HCT116 (cell line): ENCODE measurements around the gene CCM2. TPM values are rescaled to one million over a fixed set of nuclear protein-coding genes. Genes with fewer than 3 reads are reported as not detected.

Experiments
- ATAC-seq: fragments of 200-7000 bp; cut with Tn5 transposase; 2 replicates; pipeline ENCODE4 v1.9.1; 2020; ENCODE audit warnings: mild to moderate bottlenecking, moderate library complexity
- BruUV-seq: library from RNA; stranded (reverse); fragments of 400-500 nt; replicated peaks from 2 replicates; lab custom pipeline; 2021; lab: Mats Ljungman, UMichigan
- CTCF ChIA-PET: fragments of 300-600 bp; sonication (Branson Sonifier 250); formaldehyde crosslinking; loops from one replicate; lab custom pipeline; 2021; ENCODE audit warnings: antibody characterized with exemption; lab: Charles Lee
- POLR2A ChIA-PET: fragments of 300-600, 350-600 bp; sonication (Branson Sonifier 250); formaldehyde crosslinking; loops from one replicate; lab custom pipeline; 2021; ENCODE audit warnings: antibody characterized with exemption; lab: Charles Lee
- RAD21 ChIA-PET, 2 experiments: fragments of 300-600 bp; sonication (Branson Sonifier 250); formaldehyde crosslinking; loops; one replicate each; lab custom pipeline; 2023; ENCODE audit warnings: low total read pairs in 2 of 2; ENCODE audit not compliant: uncharacterized antibody in 2 of 2, unreplicated experiment in 2 of 2, low non-redundant PET in 1 of 2; lab: Charles Lee
- DNase-seq: peaks from one replicate; pipeline ENCODE4 v3.0.0-alpha.2; 2010; ENCODE audit warnings: low read depth, low spot score
- H2AFZ ChIP-seq: fragments of 200-600 bp; shearing (Covaris generic), sonication (generic); 2 replicates; pipeline ENCODE4 v1.6.1; 2017; ENCODE audit warnings: low read depth, mixed run types, mixed read lengths, antibody characterized with exemption, low read length; ENCODE audit not compliant: poor library complexity, severe bottlenecking
- H3K27ac ChIP-seq: 2 replicates; pipeline ENCODE4 v1.5.1; 2012; ENCODE audit warnings: low read depth, low read length
- H3K27me3 ChIP-seq: fragments of 200-600 bp; sonication (generic); 2 replicates; pipeline ENCODE4 v1.6.1; 2016; ENCODE audit warnings: mixed run types, low read length, mixed read lengths; ENCODE audit not compliant: insufficient read depth
- H3K36me3 ChIP-seq, 2 experiments: fragments of 200-500 bp in 1 of 2; fragments of 200-600 bp in 1 of 2; sonication (Bioruptor generic) in 1 of 2; sonication (generic) in 1 of 2; 2 replicates each; pipeline versions ENCODE4 v1.5.1 to v1.6.1; 2014 to 2016; ENCODE audit warnings: low read length in 2 of 2, inconsistent platforms in 1 of 2, mixed read lengths in 1 of 2, mixed run types in 1 of 2; ENCODE audit not compliant: insufficient read depth in 2 of 2, control insufficient read depth in 1 of 2
- H3K4me1 ChIP-seq, 2 experiments: fragments of 200-600 bp in 1 of 2; sonication (generic) in 1 of 2; 2 replicates each; pipeline versions ENCODE4 v1.5.1 to v1.6.1; 2012 to 2017; ENCODE audit warnings: low read length in 2 of 2, inconsistent platforms in 1 of 2, mild to moderate bottlenecking in 1 of 2, mixed read lengths in 1 of 2, mixed run types in 1 of 2, moderate library complexity in 1 of 2; ENCODE audit not compliant: insufficient read depth in 2 of 2, control insufficient read depth in 1 of 2
- H3K4me2 ChIP-seq: fragments of 200-600 bp; sonication (generic); 2 replicates; pipeline ENCODE4 v1.6.1; 2017; ENCODE audit warnings: mixed run types, low read length, mixed read lengths
- H3K4me3 ChIP-seq, 2 experiments: fragments of 200-600 bp in 1 of 2; sonication (generic) in 1 of 2; replicated peaks in 1 of 2; 2 replicates each; pipeline ENCODE4 v1.5.1; 2011 to 2016; ENCODE audit warnings: low read length in 2 of 2, control low read depth in 1 of 2, low read depth in 1 of 2, mild to moderate bottlenecking in 1 of 2, mixed read lengths in 1 of 2, mixed run types in 1 of 2
- H3K79me2 ChIP-seq: fragments of 200-600 bp; sonication (generic); 2 replicates; pipeline ENCODE4 v1.6.1; 2017; ENCODE audit warnings: mild to moderate bottlenecking, mixed run types, low read length, moderate library complexity, mixed read lengths; ENCODE audit not compliant: insufficient read depth
- H3K9ac ChIP-seq: fragments of 200-600 bp; sonication (generic); 2 replicates; pipeline ENCODE4 v1.6.1; 2016; ENCODE audit warnings: low read length, mixed read lengths
- H3K9me2 ChIP-seq: fragments of 200-600 bp; sonication (generic), shearing (Covaris generic); 2 replicates; pipeline ENCODE4 v1.6.1; 2017; ENCODE audit warnings: mixed run types, mild to moderate bottlenecking, moderate library complexity; ENCODE audit not compliant: insufficient read depth
- H3K9me3 ChIP-seq, 2 experiments: fragments of 200-500 bp in 1 of 2; fragments of 200-600 bp in 1 of 2; sonication (Bioruptor generic) in 1 of 2; sonication (generic) in 1 of 2; 2 replicates each; pipeline ENCODE4 v1.6.1; 2014 to 2017; ENCODE audit warnings: low read length in 2 of 2, mixed read lengths in 2 of 2, inconsistent platforms in 1 of 2, low read depth in 1 of 2, mild to moderate bottlenecking in 1 of 2, mixed run types in 1 of 2, moderate library complexity in 1 of 2; ENCODE audit not compliant: control insufficient read depth in 1 of 2, insufficient read depth in 1 of 2
- H4K20me1 ChIP-seq: fragments of 200-600 bp; sonication (generic), shearing (Covaris generic); 2 replicates; pipeline ENCODE4 v1.6.1; 2017; ENCODE audit warnings: mixed run types, mild to moderate bottlenecking, moderate library complexity; ENCODE audit not compliant: insufficient read depth
- ATF3 ChIP-seq: IDR thresholded peaks from 2 replicates; pipeline ENCODE4 v1.6.1; 2012
- CBX3 ChIP-seq: IDR thresholded peaks from 2 replicates; pipeline ENCODE4 v1.6.1; 2012; ENCODE audit warnings: low read depth
- ELF1 ChIP-seq: IDR thresholded peaks from 2 replicates; pipeline ENCODE4 v1.6.1; 2012; ENCODE audit warnings: low read depth, borderline replicate concordance
- EZH2phosphoT487 ChIP-seq: fragments of 200-600 bp; IDR thresholded peaks from 2 replicates; pipeline ENCODE4 v1.6.1; 2018; ENCODE audit warnings: antibody characterized with exemption, borderline replicate concordance
- FOSL1 ChIP-seq: IDR thresholded peaks from 2 replicates; pipeline ENCODE4 v1.6.1; 2012; ENCODE audit warnings: low read depth
- MAX ChIP-seq: IDR thresholded peaks from 2 replicates; pipeline ENCODE4 v1.6.1; 2012
- POLR2AphosphoS5 ChIP-seq: IDR thresholded peaks from 2 replicates; pipeline ENCODE4 v1.6.1; 2011; ENCODE audit warnings: mild to moderate bottlenecking, low read depth, low read length, moderate library complexity
- RAD21 ChIP-seq: IDR thresholded peaks from 2 replicates; pipeline ENCODE4 v1.6.1; 2012; ENCODE audit warnings: low read depth, mild to moderate bottlenecking
- YY1 ChIP-seq: IDR thresholded peaks from 2 replicates; pipeline ENCODE4 v1.6.1; 2011; ENCODE audit warnings: low read length, low read depth, moderate library complexity, mild to moderate bottlenecking; ENCODE audit not compliant: insufficient replicate concordance; ENCODE audit errors: extremely low read depth
- ZFX ChIP-seq: fragments of 450-650 bp; IDR thresholded peaks from 2 replicates; pipeline ENCODE4 v1.6.1; 2017
- ZNF274 ChIP-seq: fragments of 200-500 bp; sonication (Bioruptor generic); IDR thresholded peaks from 2 replicates; pipeline ENCODE4 v1.6.1; 2014; ENCODE audit warnings: mild to moderate bottlenecking, low read depth, low read length, inconsistent platforms
- intact Hi-C: fragments of 100-400 bp; cut with micrococcal nuclease; formaldehyde crosslinking; loops from 2 replicates; pipeline ENCODE4 v1.10.0; 2022
- total RNA-seq: library from RNA; stranded (reverse); gene quantifications from one replicate; pipeline ENCODE4 v1.2.1, GENCODE V29; 2021; ENCODE audit not compliant: unreplicated experiment
- TF ChIP-seq, protein P1 (sequence below), 3 experiments: fragments of 200-600 bp in 1 of 3; sonication (generic) in 1 of 3; IDR thresholded peaks in 2 of 3; conservative IDR thresholded peaks in 1 of 3; 2 replicates each; pipeline ENCODE4 v1.5.1; 2012 to 2017; ENCODE audit warnings: low read depth in 2 of 3, low read length in 2 of 3, antibody characterized with exemption in 1 of 3, borderline replicate concordance in 1 of 3, control low read depth in 1 of 3, mild to moderate bottlenecking in 1 of 3, mixed read lengths in 1 of 3, mixed run types in 1 of 3, moderate library complexity in 1 of 3; ENCODE audit not compliant: insufficient read depth in 1 of 3
- TF ChIP-seq, protein P2 (sequence below): IDR thresholded peaks from 2 replicates; pipeline ENCODE4 v1.6.1; 2011; ENCODE audit warnings: mild to moderate bottlenecking, low read length, moderate library complexity; ENCODE audit not compliant: insufficient replicate concordance; ENCODE audit errors: extremely low read depth
- TF ChIP-seq, protein P3 (sequence below): IDR thresholded peaks from 2 replicates; pipeline ENCODE4 v1.6.1; 2012; ENCODE audit warnings: low read depth

The CCM2 gene
- total RNA-seq, 1 experiment from 2014 or later = 34.4 TPM

DNA sequence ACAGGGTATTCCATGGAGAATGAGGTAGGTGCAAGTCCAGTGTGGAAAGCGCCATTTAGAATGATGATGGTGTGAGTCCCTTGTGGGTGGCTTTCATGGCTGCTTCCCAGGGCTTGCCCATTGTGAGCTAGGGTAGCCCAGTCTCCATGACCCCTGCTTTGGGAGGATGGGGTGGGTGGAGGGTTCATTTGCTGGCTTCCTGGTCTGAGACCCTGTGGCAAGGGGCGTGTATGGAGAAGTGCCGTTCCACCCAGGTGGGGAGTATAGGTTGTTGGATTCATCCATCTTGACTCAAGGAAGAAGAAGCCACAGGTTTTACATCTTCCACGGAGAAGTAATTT lies 27.7 kb downstream of the CCM2 start:
- H3K9me3 ChIP-seq = 0 out of 4 replicates have a peak, but pooled peaks cover 0 to 3% of the 10 kb centered on the region in 2 experiments
- POLR2A ChIA-PET = interaction anchor here (0.6 kb wide), 1 partner anchor 209 kb away, joined by 3 read pairs; no protein-coding TSS in a partner anchor
- RAD21 ChIA-PET = no interaction called here
- H3K4me1 ChIP-seq = no peaks in the 10 kb centered on the region
- no peak overlapping the region for H3K4me3 ChIP-seq
- H3K4me2 ChIP-seq = no peak overlapping the region
- no peaks in the 10 kb centered on the region for H4K20me1 ChIP-seq
- H3K36me3 ChIP-seq = no peaks in the 10 kb centered on the region
- BruUV-seq = no TSS peak
- no peaks in the 10 kb centered on the region for H3K9me2 ChIP-seq
- no peak for TF ChIP-seq EZH2phosphoT487
- TF ChIP-seq ELF1 = no peak
- TF ChIP-seq ATF3 = no peak
- TF ChIP-seq ZFX = no peak
- TF ChIP-seq, protein P1, sequence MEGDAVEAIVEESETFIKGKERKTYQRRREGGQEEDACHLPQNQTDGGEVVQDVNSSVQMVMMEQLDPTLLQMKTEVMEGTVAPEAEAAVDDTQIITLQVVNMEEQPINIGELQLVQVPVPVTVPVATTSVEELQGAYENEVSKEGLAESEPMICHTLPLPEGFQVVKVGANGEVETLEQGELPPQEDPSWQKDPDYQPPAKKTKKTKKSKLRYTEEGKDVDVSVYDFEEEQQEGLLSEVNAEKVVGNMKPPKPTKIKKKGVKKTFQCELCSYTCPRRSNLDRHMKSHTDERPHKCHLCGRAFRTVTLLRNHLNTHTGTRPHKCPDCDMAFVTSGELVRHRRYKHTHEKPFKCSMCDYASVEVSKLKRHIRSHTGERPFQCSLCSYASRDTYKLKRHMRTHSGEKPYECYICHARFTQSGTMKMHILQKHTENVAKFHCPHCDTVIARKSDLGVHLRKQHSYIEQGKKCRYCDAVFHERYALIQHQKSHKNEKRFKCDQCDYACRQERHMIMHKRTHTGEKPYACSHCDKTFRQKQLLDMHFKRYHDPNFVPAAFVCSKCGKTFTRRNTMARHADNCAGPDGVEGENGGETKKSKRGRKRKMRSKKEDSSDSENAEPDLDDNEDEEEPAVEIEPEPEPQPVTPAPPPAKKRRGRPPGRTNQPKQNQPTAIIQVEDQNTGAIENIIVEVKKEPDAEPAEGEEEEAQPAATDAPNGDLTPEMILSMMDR (IDR thresholded peaks at IDR 0.05 in 2 of 3, conservative IDR thresholded peaks at IDR 0.05 in 1 of 3; ENCODE audit: borderline replicate concordance in 1 of 3, insufficient read depth in 1 of 3, low read depth in 2 of 3, low read length in 2 of 3) = no peak
- TF ChIP-seq POLR2AphosphoS5 = no peak
- TF ChIP-seq, protein P2, sequence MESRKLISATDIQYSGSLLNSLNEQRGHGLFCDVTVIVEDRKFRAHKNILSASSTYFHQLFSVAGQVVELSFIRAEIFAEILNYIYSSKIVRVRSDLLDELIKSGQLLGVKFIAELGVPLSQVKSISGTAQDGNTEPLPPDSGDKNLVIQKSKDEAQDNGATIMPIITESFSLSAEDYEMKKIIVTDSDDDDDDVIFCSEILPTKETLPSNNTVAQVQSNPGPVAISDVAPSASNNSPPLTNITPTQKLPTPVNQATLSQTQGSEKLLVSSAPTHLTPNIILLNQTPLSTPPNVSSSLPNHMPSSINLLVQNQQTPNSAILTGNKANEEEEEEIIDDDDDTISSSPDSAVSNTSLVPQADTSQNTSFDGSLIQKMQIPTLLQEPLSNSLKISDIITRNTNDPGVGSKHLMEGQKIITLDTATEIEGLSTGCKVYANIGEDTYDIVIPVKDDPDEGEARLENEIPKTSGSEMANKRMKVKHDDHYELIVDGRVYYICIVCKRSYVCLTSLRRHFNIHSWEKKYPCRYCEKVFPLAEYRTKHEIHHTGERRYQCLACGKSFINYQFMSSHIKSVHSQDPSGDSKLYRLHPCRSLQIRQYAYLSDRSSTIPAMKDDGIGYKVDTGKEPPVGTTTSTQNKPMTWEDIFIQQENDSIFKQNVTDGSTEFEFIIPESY = no peak
- no peak for TF ChIP-seq YY1
- TF ChIP-seq MAX = no peak
- TF ChIP-seq RAD21 = no peak
- no peak for TF ChIP-seq CBX3
- TF ChIP-seq FOSL1 = no peak
- TF ChIP-seq ZNF274 = no peak
- TF ChIP-seq, protein P3, sequence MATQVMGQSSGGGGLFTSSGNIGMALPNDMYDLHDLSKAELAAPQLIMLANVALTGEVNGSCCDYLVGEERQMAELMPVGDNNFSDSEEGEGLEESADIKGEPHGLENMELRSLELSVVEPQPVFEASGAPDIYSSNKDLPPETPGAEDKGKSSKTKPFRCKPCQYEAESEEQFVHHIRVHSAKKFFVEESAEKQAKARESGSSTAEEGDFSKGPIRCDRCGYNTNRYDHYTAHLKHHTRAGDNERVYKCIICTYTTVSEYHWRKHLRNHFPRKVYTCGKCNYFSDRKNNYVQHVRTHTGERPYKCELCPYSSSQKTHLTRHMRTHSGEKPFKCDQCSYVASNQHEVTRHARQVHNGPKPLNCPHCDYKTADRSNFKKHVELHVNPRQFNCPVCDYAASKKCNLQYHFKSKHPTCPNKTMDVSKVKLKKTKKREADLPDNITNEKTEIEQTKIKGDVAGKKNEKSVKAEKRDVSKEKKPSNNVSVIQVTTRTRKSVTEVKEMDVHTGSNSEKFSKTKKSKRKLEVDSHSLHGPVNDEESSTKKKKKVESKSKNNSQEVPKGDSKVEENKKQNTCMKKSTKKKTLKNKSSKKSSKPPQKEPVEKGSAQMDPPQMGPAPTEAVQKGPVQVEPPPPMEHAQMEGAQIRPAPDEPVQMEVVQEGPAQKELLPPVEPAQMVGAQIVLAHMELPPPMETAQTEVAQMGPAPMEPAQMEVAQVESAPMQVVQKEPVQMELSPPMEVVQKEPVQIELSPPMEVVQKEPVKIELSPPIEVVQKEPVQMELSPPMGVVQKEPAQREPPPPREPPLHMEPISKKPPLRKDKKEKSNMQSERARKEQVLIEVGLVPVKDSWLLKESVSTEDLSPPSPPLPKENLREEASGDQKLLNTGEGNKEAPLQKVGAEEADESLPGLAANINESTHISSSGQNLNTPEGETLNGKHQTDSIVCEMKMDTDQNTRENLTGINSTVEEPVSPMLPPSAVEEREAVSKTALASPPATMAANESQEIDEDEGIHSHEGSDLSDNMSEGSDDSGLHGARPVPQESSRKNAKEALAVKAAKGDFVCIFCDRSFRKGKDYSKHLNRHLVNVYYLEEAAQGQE = no peak
- intact Hi-C loops = no loop called here
- H3K79me2 ChIP-seq = peaks cover 22% of the 10 kb centered on the region; the same call in 1 of the 2 replicates
- no peaks in the 10 kb centered on the region for H3K27me3 ChIP-seq
- ATAC-seq (no peak), DNase-seq (no peak)
- no peak overlapping the region for H3K9ac ChIP-seq
- no peak overlapping the region for H3K27ac ChIP-seq
- CTCF ChIA-PET = no interaction called here
- no peak overlapping the region for H2AFZ ChIP-seq
